Fibroblast of the aortic adventitia (primary cell): Measurements from ENCODE around the gene MOGAT3. TPM values are rescaled to one million over a fixed set of nuclear protein-coding genes. Genes with fewer than 3 reads are reported as not detected.
A peak's percentile ranks its signal among the peaks of the same experiment; 100 is the strongest.

ENCODE experiments used
- DNase-seq: peaks from one replicate; pipeline ENCODE4 v3.0.0-alpha.2; 2010; ENCODE audit warnings: low read depth
- H3K4me3 ChIP-seq: 2 replicates; pipeline ENCODE4 v1.5.1; 2011; ENCODE audit warnings: low read depth, mild to moderate bottlenecking, control low read depth, low read length, moderate library complexity
- CTCF ChIP-seq: IDR thresholded peaks from 2 replicates; pipeline ENCODE4 v1.5.1; 2011; ENCODE audit warnings: mild to moderate bottlenecking, low read length, control low read depth, inconsistent platforms; ENCODE audit not compliant: insufficient read depth
- total RNA-seq: library from RNA; depleted of rRNA; stranded (reverse); fragments of >200 nt; gene quantifications from 2 replicates; pipeline ENCODE4 v1.2.3, GENCODE V29; 2012; ENCODE audit warnings: low replicate concordance

MOGAT3 gene
- total RNA-seq, 1 donor: not detected

- H3K4me3 ChIP-seq: peak overlapping the region; percentile 82
- DNase-seq: peak; percentile 47
- TF ChIP-seq CTCF: no peak
Observed at GRCh38 chr7:101243646-101244374, 43.0 kb upstream of the MOGAT3 start.

GRCh38 chr7:101241443-101242349, 40.9 kb upstream of the MOGAT3 start:
- no peak for TF ChIP-seq CTCF
- no peak for DNase-seq
- no peak overlapping the region for H3K4me3 ChIP-seq

GRCh38 chr7:101241015-101241363, 40.2 kb upstream of the MOGAT3 start:
- no peak overlapping the region for H3K4me3 ChIP-seq
- TF ChIP-seq CTCF: no peak
- peak; percentile 26 for DNase-seq

- TF ChIP-seq CTCF: no peak
- H3K4me3 ChIP-seq: no peak overlapping the region
- no peak for DNase-seq
Observed at GRCh38 chr7:101240226-101241014, 39.6 kb upstream of the MOGAT3 start.

- DNase-seq: no peak
- H3K4me3 ChIP-seq: no peak overlapping the region
- no peak for TF ChIP-seq CTCF
Observed at GRCh38 chr7:101239951-101240220, 39.0 kb upstream of the MOGAT3 start.

- no peak overlapping the region for H3K4me3 ChIP-seq
- no peak for TF ChIP-seq CTCF
- DNase-seq: no peak
Observed at GRCh38 chr7:101239191-101239950, 38.5 kb upstream of the MOGAT3 start.
